ENCODE results near the gene LUZP1. TPM values are rescaled to one million over a fixed set of nuclear protein-coding genes. Genes with fewer than 3 reads are reported as not detected.

The LUZP1 gene
- 16.7 and 18.2 TPM in 2 replicates for total RNA-seq

DNA sequence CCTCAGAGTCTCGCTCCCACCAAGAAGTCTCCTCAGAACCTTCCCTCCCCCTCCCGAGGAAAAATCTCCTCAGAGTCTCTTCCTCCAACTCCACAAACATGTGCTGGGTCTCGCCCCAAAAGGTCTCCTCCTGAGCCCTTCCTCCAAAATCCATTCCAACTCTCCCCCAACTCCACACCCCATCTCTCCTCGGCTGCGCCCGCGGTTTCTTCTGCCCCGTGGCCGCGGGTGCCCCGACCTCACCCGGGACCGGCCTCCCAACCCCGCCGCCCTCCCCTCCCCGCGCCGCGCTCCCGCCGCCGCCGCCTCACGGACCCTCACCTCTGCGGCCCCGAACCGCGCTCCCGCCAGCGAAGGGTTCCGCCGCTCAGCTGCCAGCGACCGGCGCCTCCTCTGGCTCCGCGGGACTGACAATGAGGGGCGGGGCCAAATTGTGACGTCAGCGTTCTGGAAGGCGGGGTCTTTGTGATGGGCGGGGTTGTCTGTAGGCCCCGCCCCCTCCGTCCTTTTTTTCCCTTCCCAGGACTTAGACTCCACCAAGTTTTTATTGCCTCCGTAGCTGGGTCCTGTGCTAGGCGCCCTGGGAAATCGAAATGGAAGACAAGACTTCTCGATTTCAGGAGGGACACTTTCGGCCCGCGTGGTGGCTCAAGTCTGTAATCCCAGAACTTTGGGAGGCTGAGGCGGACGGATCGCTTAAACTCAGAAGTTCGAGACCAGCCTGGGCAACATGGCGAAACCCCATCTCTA lies at the start of gene LUZP1:
Gene LUZP1 (minus strand): TSS at position 412 of the 750 bp plus-strand sequence.

DNA sequence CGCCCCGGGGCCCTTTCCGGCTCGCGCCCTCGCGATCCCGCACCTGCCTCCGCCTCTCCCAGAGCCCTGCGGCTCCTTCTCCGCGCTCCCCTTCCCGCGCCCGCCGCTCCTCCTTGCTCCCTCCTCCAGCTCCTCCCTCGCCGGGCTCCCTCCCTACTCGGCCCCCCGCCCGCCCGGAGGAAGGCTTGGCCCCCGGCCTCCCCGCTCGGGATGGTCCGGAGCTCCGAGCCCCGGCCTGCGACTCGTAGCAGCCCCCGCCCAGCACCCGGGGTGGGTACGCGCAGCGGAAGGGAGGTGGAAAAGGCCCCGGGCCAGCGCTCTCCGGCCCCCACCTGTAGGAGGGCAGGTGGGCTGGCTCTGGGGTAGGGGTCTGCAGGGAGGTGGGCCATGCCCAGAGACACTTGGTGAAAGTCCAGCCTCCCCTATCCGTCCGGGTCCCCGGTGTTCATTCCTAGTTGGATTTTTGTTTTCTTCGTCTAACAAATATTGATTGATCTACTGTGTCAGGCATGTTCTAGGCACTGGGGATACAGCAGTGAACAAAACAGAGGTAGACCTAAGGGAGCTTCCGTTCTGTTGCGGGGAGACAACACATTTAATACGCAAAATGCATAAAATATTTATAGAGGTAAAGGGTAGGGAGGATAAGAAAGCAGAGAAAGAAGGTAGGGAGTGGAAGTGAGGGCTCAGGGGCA lies 48.9 kb upstream of the LUZP1 start, which contains the start of gene HTR1D:
Gene HTR1D (minus strand): TSS at position 82 of the 695 bp plus-strand sequence. CDS start 23,283 bp downstream, outside the sequence.

Other genes with a start within 250 kb of the LUZP1 start
- not detected in 2 replicates for gene LACTBL1, start 196.0 kb downstream of the LUZP1 start, total RNA-seq
- gene TEX46, start 153.0 kb downstream of the LUZP1 start, total RNA-seq: not detected in 2 replicates
- gene KDM1A, start 149.4 kb downstream of the LUZP1 start, total RNA-seq: 56.1 and 65.5 TPM in 2 replicates
- not detected in 2 replicates for gene HTR1D, start 48.6 kb upstream of the LUZP1 start, total RNA-seq
- 39.8 and 50.9 TPM in 2 replicates for gene HNRNPR, start 175.4 kb upstream of the LUZP1 start, total RNA-seq
- gene ZNF436, start 201.0 kb upstream of the LUZP1 start, total RNA-seq: 13.5 and 21.4 TPM in 2 replicates